Superior temporal gyrus (tissue), 1 donor: ENCODE results near the gene MYCL.
A peak's percentile ranks its signal among the peaks of the same experiment; 100 is the strongest.
"Not testable (repeated sequence)": the region's sequence is repeated elsewhere in the genome, so short reads cannot be mapped to it uniquely, and the experiment has no call there.

Experiments
- DNase-seq: peaks from one replicate; pipeline ENCODE4 v3.0.0-alpha.2; 2016; ENCODE audit errors: extremely low spot score

The MYCL gene

DNA sequence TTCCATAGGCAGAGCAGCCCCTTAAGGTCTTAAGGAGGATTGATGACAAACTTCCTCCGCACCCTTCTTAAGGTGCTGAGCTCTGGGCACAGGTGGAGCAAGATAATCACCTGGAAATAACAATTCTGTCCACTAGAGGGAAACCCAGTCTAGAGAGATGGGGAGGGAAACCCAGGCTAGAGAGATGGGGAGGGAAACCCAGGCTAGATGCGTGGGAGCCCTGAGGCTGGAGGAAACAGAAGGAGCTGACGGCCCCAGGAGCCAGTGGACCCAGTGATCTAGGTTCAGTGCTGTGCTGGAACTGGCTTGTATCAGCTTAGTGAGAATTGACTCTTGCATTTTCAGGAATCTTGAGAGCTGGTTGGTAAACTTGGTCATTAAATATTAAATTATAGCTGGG lies 17.8 kb upstream of the MYCL start:
- peak; percentile 79 for DNase-seq

DNA sequence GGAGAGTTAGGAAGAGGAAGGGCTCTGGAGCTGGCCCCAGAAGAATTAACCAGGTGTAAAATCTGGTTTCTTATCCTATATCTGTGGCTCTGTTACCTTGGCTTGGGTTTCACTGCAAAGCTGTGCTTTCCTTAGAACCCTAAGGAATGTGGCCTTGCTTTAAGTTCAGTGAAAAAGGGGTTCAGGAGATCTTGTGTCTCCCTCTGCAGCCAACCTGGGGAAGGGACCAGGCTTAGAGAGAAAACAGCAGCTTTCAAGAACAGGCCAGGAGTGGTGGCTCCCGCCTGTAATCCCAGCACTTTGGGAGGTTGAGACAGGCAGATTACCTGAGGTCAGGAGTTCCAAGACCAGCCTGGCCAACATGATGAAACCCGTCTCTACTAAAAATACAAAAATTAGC lies 16.1 kb upstream of the MYCL start:
- no peak for DNase-seq

DNA sequence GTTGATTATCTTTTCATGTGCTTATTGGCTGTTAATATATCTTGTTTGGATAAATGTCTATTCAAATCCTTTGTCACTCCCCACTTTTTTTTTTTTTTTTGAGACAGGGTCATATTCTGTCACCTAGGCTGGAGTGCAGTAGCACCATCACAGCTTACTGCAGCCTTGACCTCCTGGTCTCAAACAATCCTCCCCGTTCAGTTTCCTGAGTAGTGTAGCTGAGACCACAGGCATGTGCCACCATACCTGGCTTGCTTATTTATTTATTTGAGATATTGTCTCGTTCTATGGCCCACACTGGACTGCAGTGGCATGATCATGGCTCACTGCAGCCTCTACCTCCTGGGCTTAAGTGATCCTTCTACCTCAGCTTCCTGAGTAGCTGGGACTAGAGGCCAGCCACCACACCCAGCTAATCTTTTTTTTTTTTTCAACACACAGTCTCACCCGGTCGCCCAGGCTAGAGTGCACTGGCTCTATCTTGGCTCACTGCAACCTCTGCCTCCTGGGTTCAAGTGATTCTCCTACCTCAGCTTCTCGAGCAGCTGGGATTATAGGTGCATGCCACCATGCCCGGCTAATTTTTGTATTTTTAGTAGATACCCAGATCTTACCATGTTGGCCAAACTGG lies 13.9 kb upstream of the MYCL start:
- no peak for DNase-seq

DNA sequence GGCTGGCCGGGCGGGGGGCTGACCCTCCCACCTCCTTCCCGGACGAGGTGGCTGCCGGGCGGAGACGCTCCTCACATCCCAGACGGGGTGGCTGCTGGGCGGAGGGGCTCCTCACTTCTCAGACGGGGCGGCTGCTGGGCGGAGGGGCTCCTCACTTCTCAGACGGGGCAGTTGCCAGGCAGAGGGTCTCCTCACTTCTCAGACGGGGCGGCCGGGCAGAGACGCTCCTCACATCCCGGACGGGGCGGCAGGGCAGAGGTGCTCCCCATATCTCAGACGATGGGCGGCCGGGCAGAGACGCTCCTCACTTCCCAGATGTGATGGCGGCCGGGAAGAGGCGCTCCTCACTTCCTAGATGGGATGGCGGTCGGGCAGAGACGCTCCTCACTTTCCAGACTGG lies 11.4 kb upstream of the MYCL start:
- not testable (repeated sequence) for DNase-seq

DNA sequence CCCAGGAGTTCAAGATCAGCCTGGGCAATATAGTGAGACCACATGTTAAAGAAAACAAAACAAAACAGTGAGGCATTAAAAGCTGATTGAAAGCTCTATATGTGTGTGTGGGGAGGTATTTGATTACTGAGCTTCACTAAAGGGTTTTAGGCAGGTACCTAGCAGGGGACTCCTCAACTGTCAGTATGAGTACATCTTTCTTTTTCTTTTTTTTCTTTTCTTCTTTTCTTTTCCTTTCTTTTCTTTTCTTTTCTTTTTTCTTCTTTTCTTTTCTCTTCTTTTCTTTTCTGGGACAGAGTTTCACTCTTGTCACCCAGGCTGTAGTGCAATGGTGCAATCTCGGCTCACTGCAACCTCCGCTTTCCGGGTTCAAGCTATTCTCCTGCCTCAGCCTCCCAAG lies 8.5 kb upstream of the MYCL start:
- DNase-seq = no peak

DNA sequence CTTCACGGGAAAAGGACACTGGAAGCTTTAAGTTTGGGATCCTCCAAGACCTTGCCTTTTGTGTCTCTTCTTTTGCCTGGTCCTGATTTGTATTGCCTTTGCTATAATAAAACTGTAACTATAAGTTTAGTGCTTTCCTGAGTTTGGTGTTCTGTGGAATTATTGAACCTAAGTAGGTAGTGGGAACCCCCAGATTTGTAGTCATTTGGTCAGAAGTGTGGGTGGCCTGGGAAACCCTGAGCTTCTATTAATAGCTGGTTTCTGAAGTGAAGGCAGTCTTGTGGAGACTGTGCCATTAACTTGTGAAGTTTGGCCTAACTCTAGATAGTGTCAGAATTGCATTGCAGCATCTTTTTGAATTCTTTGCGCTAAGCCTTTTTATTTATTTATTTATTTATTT lies 6.8 kb upstream of the MYCL start:
- no peak for DNase-seq

DNA sequence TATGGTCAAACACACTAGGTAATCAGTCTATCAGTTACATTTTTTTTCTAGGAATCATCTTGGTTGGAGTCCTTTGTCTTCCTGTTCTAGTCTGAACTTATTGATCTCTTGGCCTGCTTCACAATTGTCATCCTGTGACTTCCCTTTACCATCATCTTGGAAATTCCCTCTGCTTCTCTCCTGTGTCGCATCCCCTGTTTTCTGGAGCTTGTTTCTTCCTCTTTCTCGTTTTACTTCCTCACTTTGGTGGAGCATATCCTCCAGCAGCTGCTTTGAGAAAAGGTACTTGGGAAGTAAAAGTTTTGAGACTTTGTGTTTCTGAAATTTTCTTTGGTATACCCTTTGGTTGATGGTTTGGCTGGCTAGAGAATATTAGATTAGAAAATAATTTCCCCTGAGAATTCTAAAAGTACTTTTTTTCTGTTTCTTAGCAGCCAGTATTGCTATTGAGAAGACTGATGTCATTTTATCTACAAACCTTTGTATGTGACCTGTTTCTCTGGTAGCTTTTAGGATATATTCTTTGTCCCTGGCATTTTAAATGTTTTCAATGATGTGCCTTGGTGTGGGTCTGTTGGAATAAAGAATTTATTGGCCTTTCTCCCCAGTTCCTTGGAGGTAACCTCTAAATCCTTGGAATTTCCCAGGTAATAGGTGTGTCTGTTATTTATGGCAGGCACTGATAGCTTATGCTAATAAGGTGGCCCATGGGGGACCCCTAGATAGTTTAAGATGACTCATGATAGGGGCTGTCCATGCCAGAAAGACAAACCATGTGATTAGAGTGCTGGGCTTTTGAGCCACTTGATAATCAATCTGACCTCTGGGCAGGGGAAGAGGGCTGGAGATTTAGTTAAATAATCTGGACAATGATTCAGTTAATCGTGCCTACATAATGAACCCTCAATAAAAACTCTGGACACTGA lies 6.1 kb upstream of the MYCL start:
- DNase-seq = no peak

DNA sequence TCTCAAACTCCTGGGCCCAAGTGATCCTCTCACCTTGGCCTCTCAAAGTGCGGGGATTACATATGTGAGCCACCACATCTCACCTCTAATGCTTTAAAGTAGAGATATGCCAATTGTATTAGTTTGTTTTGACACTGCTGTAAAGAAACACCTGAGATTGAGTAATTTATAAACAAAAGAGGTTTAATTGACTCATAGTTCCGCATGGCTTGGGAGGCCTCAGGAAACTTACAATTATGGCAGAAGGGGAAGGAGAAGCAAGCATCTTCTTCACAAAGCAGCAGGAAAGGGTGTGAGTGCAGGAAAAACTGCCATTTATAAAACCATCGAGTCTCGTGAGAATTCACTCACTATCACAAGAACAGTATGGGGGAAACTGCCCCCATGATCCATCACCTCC lies 3.5 kb upstream of the MYCL start:
- DNase-seq = no peak

DNA sequence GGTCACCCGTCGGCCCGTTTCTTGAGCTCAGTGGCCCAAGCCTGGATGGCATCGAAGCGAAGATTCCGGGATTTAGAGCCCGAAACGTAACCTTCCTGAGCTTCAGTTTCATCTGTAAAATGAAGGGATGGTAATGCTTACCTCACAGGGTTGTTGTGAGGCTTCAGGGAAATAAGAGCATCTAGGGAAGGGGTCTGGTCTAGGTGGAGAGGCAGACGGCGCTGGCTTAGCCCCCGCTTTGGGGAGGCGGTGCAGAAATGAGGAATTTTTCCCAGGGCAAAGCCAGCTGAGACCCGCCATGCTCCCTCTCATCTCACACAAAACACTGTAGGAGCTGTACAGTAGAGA lies 717 bp upstream of the MYCL start:
- DNase-seq = no peak

DNA sequence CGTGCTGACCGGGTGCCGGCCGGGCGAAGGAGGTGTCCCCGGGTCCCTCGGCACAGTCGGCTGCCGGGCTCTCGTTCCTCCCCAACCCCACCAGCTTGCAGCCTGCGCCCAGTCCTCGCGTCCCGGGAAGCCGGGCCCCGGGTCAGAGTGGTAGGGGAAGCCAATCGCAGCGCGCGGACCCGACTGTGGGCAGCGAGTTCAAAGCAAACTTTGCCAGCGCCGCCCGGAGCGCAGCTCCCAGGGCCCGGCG lies 328 bp downstream of the MYCL start:
- DNase-seq = no peak

DNA sequence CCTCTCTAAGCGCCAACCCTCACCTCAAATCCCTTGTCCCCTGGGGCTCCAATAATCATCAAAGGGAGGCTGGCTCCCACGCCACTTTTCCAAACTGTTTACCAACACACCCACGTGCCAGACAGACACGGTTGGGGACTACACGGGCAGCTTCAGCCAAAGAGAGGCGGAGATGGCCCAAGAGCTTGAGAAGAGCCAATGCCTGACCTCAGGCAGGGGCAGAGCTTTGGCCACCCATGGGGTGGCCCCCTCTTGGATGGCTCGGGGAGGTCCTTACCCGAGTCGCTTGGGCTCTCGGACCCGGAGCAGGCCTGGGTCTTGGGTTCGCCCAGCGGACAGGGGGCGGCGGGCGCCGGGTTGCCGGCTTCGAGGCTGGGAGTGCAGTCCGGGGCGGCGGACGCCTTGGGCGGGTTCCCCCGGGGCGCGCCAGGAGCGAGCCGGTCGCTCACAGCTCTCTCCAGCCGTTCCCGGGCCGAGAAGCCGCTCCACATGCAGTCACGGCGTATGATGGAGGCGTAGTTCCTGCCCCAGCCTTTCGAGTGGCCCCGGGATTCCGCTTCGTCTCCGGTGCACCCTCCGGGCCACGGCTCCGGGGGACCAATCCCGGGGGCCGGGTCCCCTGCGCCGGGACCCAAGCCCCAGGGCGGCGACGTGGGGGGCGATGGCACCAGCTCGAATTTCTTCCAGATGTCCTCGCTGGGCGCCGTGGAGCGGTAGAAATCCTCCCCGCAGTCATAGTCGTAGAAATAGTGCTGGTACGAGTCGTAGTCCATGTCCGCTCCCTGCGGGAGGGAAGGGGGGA lies 854 bp downstream of the MYCL start:
- no peak for DNase-seq

DNA sequence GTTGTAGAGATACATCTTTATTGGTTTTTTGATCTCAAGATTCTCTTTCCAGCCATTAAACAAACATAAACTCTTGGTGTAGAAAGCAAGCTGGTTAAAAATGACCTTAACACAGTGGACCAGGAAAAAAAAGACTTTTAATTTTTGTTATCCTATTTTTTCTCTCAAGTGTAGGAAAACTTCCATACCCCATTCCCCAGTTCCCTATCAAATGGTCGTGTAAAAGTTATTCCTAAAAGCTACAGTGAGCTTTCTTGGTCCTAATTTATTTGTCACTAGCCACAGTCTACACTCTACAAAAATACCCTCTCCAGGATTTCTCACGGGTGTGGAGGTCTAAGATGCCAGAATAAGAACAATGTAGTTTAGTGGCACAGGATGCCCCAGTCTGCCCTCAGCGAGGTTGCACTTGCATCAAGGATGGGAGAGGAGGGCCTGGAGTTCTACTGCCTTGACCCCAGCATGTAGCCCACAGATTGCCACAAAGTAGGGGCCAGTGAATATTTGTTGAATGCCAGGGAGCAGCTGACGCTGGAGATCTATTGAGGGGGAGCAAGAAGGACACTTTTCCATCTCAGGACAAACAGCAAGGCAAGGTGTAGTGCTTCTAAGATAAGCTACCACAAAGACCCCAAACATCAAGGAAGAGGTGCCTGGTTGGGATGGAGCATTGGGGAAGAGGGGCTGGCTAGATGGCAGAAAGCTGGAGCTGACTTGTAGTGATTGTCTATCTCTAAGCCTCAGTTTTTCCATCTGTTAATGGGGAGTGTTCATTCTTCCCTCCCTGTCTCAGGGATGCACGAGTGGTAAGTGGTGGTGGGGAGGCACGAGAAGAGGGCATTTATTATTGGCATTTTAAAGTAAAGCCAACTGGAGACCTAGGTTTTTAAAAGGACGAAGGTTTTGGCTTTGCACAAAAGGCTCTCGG lies 1.8 kb downstream of the MYCL start:
- no peak for DNase-seq

DNA sequence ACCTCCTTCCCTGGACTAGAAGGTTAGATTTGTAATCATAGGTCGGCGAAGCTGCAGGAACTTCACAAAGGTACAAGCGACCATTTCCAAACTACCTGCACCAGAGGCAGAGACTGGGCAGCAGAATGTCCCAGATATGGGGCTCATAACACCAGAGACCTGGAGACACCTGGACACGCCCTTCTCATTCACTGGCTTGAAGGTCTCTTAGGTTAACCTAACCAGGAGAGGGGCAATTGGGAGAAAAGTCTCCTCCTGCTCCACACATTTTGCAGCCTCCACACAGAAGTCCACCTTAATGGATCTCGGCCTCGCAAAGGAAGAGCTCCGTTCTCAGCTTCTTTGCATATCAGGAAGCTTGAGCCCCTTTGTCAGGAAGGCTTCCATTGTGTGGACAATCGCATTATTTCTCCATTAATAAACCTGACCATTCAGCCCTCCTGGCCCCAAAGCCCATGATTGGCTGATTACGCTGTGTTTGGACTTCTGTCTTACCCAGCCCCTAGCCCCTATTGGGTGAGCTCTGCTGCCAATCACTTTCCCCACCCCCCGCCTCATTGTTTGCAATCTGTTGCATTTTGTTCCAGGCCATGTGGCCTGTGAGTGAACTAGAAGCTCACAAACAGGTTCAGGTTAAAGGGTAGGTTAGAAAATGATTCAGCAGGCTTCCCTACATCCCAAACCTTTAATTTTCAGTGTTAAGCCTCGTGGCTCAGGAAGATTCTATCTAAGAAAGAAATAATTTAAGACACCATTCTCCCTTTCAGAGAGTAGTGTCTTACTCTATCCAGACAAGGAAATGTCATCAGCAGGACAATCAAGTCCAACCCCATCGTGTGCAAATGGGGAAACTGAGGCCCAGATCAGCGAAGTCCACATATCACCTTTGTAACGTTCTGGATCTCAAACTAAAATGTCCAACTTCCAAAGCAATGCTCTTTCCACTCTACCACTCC lies 2.8 kb downstream of the MYCL start:
- peak; percentile 70 for DNase-seq

DNA sequence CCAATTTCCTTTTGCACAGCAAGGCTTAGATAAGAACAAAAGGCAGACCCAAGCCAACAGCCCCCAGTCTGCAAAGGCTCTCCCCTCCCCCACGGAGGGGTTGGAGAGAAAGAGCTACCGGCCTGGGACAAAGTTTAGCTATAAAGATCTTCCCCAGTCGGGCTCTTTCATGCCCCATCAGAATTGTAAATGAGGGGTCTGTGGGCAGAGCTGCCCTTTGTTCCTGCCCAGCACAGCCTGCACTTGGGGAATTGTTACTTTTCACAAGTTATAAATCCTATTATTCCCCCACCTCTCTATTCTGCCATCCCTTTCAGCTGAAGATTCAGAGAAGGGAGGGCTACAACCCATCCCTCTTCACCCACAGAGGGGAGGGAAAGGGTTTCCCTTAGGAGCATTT lies 3.5 kb downstream of the MYCL start:
- no peak for DNase-seq

DNA sequence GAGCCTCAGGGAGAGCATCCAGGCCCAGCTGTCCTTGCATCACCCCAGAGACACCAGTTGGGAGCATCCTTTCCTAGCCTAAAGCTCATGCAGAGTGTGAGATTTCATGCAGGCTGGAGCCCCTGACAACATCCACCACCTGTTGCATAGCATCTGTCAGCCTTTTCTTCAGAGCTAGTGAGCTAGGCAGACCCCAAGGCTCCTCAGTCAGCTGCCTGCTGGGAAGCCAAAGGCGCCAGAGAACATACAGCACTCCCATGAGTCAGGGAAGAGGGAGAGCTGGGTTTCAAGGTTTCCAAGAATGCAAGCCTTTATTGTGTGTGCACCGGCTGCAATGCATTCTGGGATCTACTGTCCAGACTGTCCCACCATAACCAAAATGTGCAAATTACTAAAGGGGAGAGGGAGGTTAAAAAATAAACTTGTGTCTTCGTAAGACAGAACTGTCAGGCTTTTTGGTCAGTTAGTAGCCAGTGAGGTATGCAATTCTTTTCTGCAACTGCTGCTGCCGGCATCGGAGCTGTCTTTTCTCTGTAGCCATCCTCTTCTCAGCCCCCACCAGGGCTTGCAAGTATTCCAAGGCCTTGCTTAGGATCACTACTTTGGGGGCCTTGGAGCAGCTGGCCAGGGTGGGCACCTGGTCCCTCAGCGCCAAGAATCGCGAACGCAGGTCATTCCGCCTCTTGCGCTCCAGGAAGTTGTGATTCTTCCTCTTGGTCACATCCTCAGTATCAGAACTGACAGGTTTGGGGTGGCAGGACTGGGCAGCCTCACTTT lies 4.6 kb downstream of the MYCL start:
- DNase-seq = no peak

DNA sequence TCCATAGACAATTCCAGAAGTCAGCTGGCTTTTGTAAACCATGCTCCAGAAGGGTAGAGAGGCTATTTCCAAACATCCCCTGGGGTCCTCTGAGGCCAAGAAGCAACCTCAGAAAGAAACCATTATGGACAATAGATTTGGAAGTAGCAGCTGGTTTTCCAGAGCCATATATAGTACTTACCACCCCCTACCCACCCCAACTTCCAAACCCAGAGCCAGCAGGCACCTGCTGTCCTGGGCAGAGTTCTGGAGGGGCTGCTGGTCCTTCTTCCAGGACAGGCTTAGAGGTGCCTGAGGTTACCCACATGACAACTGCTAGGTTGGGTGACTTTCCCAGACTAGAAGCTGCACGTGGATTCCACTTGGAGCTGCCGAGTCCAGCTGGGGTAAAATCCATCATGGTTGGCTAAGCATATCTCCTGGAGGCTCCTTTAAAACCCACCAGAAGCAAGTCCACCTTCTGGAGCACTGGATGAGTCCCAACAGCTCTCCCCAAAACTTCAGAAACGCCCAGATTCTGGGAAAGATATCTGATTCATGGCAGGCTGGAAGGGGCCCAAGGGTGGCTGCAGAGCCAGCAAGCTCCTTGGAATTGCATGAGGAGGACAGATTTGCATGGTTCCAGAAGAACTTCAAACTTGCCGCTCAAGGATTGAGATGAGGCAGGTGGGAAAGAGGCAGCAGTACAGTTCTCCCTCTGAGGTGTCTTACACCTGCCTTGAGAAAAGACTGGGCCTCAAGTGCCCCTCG lies 5.8 kb downstream of the MYCL start:
- DNase-seq = no peak

DNA sequence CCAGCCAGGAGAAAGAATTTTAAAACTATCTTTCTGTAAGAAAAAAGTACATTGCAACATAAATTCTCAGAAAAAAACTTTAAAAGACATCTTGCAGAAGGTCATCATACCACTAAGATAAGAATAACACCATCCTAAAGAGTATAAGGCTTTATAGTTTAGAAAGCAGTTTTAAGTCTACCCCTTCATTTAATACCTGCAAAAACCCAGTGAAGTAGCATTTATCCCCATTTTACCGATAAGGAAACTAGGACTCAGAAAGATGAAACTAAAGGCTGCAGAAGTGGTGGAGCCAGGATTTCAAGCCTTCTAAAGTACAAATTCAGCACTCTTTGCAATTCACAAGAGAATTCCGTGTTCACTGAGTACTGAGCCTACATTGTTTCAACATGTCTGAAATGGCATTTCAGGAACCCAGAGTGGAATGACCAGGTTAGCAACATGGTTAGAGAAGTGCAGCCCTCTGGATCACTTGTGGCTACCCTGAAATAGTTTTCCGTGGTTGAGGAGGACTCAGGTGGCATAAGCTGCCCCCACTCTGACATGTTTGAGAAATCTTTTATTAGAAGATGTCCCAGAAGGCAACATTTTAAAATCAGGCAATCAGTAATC lies 6.7 kb downstream of the MYCL start:
- DNase-seq = no peak
